Occipital lobe (tissue), 3 donors: ENCODE data around the gene USP2. TPM values are rescaled to one million over a fixed set of nuclear protein-coding genes. Genes with fewer than 3 reads are reported as not detected.

Experiments
- DNase-seq: peaks from one replicate; lab custom pipeline; 2025; lab: John Stamatoyannopoulos, UW
- small RNA-seq: library from RNA; depleted of rRNA; stranded (forward); fragments of <200 nt; gene quantifications from one replicate; pipeline ENCODE3, GENCODE V24; 2014
- total RNA-seq: library from RNA; depleted of rRNA; stranded (reverse); fragments of >200 nt; gene quantifications from one replicate; pipeline ENCODE4 v1.2.3, GENCODE V29; 2014

Gene USP2
- total RNA-seq, 1 donor from 2014 or later, result 1.6 TPM

DNA sequence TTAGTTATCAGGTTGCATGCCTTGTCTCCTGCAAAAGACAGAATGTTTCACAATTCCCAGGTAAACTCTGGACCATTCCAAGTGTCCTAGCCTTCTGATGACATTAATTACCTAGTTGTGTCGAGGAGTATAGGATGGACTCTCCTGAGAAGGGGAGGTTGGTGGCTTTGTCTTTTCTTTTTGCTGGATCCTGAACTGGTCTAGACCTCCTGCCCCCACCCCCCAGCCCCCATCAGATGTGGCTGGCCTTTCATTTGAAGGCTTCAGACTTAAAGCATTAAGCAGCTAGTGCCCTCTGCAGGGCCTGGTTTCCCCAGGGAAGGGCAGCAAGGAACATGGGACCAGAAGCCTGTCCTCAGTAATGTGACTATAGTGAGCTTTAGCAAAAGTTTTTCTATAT lies 74.3 kb downstream of the USP2 start:
- DNase-seq, result no peak

DNA sequence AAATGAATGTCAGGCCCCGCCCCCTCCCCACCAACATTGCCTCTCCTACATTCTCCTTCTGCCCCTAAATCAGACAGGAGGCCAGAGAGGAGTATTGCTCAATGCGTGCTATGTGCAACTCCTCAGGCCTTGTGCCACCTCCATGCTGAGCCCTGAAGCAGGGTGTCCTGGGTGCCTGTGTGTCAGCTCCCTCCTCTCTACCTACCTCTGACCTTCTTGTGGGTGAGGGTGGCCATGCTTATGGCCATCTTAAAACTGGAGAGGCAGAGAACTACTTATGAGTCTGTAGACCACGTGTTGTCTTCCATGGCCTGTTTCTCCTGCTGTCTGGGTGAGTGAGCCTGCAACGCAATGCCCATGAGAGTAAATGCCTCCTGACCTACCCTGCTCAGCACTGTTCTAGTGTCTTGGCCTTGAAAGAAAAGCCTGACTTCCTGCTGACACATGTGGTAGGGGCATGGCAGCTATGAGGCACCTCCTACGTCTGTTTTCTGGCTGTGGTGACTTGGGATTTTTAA lies 75.1 kb downstream of the USP2 start:
- no peak for DNase-seq

DNA sequence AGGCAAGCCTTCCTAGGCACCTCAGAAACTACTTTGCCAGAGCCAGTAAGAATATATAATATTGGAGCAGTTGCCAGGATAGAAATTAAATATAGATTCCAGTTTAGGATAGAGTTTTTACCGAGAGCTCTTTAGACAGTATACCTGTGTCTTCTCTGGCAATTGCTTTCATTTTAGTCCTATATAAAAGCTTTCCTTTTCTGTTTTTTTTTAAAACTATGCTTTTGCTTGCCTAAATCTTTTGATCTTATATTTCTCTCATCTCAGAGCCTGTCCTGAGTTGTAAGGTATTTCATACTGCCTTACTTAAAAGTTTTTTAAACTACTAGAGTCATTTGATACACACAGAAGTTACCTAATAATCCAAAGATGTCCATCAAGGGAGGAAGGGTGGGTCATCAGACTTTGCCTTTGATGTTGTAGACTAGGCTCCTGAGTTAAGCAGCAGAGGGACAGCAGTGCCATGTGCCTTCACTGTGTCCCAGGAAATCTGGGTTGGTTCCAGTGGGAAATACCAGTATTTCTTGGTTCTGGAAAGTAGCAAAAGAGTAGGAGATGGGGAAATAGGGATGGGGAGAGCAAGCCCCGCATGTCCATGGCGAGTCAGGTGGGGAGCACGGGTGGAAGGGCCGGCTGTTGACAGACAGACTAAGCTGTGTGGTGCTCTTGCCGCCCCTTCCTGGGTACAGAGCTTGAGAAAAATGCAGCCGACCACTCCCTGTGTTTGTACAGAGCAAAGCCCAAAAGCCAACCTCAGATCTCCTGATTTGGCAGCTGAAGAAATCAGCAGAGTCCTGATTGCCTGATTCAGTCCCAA lies 75.7 kb downstream of the USP2 start:
- no peak for DNase-seq

Small RNA genes lying within 50 kb of the gene (small RNA-seq; reads per million reads assigned to genes)
- gene AP003396.4 (not detected), gene RF01225 (not detected)

Other genes with a start within 250 kb of the USP2 start
- 2.5 TPM for gene ABCG4, start 232.6 kb downstream of the USP2 start, total RNA-seq
- 3.3 TPM for gene NLRX1, start 213.0 kb downstream of the USP2 start, total RNA-seq
- gene NHERF4, start 196.2 kb downstream of the USP2 start, total RNA-seq, result not detected
- gene CBL, start 175.4 kb downstream of the USP2 start, total RNA-seq, result 12.0 TPM
- 10.6 TPM for gene MCAM, start 64.6 kb downstream of the USP2 start, total RNA-seq
- 1.6 TPM for gene RNF26, start 47.2 kb downstream of the USP2 start, total RNA-seq
- 4.2 TPM for gene C1QTNF5, start 40.8 kb downstream of the USP2 start, total RNA-seq
- not detected for gene MFRP, start 35.0 kb downstream of the USP2 start, total RNA-seq
- 25.4 TPM for gene THY1, start 41.5 kb upstream of the USP2 start, total RNA-seq